Kidney capillary endothelial cell (primary cell): ENCODE data around the gene DNM3.

Source experiments
- DNase-seq: peaks from one replicate; pipeline ENCODE4 v3.0.0-alpha.2; 2018; ENCODE audit warnings: low spot score

Gene DNM3

DNA sequence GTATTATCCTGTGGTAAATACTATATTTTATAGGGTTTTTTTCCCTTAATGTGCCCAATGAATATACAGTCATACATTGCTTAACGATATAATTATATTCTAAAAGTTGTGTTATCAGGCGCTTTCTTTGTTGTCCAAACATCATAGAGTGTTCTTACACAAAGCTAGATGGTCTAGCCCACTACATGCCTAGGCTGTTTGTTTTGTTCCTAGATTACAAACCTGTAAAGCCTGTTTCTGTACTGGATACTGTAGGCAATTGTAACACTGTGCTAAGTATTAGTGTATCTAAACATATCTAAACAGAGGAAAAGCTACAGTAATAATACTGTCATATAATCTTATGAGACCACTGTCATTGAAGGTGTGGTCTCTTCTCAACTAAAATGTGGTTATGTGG is 336.6 kb downstream of the DNM3 start:
- DNase-seq, result no peak

DNA sequence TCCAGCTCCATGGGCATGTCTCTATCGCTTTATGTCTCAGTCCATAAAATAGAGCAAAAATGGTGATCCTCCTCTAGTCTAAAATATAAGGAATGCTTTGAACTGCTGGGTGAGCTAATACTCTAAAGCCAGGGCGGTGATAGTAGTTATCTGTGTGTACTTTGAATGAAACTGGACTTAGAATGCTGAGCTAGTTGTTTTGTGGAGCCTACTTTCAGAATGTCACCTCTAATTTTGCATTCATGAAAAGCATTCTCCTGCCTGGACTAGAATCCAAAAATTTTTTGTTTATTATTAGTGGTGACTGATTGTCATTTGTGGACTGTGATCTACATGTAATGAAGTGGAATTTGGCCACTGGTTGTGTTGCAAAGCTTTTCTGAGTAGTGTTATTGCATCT is 337.6 kb downstream of the DNM3 start:
- no peak for DNase-seq

DNA sequence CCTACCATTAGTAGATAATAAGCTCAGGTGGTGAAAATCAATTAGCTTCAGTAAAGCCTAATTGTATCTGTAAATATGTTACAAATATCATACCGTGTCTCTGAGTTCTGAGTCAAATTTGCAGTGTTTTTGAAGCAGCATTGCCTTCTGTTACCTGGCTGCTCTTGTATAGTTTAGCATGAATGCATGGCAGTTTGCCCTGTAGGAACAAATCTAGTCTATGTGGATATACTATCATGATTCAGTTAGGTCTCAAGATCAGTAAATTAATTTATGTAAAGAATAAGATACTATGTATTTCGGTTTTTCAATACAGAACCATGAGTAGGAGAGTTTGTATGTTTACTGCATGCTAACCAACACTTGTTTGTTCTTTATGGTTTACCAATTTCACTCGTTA is 338.6 kb downstream of the DNM3 start:
- no peak for DNase-seq

DNA sequence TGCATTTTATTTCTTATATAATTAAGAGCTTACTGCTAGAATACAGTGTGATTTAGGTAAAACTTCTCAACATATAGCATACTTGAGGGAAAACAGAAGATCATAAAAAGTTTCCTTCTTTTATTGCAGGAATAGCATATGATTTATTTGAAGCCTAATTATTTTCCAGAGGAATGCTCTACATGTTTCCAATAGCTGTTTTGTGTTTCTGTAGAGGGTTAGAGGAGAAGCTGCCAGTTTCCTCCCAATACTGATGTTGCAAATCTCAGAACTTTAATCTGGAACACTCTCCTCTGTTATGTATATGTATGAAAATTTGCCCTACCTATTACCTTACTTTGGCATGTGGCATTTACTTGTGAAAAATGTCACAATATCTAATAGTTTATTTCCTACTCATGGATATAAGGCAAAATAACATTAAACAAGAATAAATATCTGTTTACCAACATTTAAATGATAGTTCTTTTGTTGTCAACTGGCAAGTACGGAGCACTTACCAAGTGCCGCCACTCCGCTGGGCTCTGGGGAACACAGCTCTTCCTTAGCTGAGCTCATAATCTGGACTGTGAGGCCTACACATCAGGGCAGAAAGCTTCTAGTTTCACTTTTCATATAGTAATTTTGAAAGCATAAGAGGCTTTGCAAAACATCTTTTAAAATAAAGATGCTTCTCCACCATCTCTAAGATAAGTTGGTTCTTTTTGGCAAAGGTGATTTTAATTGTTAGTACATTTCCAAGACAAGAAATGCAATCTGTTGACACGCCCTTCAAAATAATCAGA is 339.4 kb downstream of the DNM3 start:
- peak; percentile 41 for DNase-seq

DNA sequence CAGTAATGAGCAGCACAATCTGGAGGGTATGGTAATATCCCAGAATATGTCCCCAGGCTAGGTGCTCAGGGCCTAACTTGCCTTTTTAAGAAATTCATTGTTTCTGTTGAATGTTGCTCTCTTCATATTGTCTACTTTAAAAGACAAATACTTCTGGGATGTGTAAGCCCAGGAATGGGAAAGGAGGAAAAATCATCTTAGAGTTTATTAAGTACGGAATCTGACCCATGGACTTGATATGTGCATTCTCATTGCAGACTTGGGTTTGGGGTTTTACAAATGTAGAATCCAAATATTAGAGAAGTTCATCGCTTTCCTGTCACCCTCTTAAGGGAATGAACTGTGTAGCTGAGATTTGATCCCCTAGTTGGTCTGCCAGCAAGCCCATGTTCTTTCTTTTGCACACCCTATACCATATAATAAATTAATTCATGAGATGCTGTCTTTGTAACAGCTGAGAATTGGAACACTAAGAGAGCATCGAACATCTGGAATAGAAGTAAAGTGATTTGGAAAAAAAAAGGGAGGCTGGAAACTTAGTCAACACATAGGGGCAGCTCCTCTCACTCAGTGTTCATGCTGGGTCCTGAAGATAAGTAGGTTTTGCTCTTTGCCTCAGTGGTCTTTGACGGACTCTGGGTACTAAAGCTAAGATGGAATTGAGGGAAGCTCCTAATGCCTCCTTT is 343.4 kb downstream of the DNM3 start:
- no peak for DNase-seq

DNA sequence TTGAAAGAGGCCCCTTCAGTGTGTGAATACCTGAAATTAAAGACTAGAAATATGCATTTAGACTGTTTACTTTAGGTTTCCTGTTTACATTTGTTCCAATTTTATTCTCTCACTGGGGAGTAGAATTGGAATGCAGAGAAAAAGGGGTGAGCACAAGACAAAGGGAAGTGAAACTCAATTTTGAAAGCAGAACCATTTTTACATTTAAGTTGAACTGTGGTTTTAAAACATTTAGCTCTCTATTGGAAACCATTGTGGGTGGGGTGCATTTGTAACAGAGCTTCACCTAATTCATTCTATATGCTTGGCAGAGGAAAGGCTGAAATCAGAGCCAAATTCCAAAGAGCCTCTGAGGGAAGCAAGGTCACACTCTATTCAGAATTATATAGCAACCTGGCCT is 343.9 kb downstream of the DNM3 start:
- no peak for DNase-seq

DNA sequence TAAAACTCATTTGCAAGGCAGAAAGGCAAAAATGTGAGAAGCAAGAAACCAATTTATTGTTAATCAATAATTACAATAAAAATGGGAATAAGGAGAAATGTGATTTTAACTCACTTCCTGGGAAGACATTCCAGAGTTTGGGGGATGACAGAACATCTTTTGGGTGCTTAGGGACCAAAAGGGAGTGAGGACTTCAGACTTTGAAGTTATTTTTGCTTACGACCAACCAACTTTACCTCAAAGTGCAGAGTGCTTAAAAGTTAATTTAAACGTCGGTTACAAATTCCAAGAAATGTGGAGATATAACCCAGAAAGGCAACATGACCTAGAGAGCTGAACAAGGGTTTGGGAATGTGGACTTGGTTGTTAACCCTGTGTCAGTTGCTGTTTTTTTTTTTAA is 344.7 kb downstream of the DNM3 start:
- no peak for DNase-seq

DNA sequence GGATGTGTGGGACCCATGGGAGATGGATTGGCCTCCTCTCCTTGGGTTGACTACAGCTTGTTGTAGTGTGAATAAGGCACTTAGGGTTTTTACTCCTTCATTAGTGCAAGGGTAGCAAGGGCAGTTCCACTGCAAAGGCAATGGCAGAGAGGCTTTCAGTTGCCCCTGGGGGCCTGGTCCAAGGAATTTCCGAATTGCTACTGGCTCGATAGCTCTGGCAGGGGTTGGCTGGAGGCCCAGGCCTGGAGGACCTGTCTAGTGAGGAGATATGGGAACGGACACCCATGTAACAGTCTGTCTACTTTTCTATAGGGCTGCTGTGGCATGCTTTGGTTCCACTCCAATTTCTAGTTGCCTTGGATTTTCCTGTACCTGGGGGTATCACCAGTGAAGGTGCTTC is 360.3 kb downstream of the DNM3 start:
- no peak for DNase-seq

DNA sequence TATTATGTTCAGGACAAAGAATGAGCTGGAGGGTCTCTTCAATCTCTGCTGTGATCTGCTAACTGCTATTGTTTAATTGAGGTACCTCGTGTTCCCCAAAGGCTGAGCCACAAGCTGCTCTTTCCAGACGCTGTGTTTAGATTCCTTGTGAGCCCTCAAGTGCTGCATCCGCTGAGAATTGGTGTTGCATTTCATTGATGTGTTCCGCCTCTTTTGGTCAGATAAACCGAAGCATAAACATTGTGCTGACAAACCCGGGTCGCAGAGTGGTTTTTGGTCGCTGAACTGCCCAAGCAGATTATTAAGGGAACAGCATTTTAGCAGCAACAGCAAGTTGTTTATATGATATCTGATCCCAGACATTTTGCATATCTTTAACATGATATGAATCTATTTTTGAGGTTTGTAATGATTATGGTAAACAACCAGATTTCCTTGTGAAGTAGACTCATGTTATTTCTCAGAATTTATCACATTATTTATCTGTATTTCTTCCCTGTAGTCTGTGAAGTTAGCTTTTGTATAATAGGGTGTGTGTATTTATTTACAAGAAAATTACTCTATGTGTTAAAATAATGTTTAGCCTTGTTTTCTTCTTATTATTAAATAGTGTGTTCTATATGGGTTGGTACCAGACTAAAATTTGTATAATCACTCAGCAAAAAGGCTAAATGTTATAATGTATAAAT is 362.0 kb downstream of the DNM3 start:
- DNase-seq, result no peak

DNA sequence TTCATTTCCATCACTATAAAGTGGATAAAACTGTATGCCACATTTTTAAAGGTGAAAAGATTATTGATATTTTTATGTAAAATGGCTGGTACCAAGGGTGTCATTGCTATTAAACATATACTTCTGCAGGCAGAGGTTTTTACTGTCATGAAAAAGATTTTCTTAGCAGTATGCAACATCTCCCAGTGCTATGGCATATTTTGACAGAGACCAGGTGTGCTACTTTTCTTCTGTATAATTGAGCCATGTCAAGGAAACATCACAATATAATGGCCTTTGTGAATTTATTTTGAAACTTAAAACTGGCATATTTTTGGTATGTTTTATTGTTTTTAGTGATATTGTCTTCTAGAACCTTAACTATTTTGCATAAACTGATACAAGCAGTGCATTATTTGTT is 362.6 kb downstream of the DNM3 start:
- DNase-seq, result no peak

DNA sequence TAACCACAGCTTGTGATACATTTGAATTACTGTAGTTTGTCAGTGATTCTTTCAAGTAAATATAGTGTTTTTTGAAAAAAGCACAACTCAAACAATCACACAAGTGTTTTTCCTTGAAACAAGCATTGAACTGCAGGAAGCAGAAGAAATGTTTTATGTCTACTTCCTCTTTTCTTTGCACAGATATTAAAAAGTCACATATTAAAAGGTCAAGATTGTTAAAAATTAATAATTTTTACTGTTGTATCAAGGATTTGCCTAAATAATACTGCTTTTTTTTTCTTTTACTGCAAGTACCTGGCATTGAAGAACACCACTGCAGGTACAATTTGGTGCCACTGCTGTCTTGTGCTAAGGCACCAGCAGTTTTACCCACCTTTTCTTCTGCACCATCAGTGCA is 365.0 kb downstream of the DNM3 start:
- DNase-seq, result no peak

DNA sequence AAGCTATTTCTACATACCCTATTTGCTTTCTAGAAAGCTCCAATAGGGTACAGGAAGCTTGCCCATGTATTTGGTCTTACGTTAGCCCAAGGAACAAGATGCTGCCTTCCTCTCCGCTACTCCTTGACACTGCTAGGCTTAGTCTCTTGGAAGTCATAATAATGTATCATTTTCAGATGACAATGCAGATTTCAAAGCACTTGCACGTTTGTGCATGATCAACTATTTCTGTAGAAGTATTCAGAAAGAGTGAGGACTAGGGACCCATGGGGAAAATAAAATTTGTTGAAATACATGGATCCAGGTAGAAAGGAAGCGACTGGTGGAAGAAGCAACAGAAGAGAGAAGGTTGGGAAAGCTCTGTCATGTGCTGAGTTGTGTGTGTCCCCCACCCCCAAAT is 367.3 kb downstream of the DNM3 start:
- no peak for DNase-seq

DNA sequence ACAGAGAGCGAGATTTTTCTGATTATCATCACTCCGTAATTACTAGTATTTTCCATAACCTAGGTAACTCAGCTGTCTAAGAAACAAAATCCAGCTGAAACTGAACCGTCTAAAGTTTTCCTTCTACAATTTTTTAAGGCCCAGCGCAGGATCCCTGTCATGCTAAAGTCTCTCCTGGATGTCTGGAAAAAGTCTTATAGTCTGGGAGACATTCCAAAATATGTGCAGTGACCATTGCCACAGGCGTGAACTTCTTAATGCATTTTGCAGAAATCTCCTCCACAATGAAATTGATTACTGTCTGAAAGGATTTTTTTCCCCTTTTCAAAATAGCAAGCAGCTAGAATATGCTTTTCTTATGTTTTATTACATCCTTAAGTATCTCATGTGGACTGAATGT is 369.9 kb downstream of the DNM3 start:
- DNase-seq, result no peak

DNA sequence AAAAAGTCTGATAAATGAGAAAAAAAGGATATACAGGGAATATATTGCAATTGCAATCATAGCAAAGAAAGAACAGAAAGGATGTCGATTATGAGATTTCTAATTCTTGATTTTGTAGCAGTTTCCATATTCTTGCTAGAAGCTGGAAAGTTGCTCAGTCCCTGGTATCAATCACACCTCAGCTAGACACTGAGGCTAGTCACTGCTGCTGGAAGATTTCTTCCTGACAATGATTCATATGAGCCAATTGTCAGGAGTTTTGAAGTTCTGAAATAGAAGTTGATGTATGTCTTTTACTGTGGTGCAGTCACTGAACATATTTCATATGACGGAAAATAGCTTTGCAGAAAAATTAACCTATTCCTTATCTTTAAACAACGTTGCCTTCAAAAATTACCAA is 370.8 kb downstream of the DNM3 start:
- DNase-seq, result peak; percentile 1

DNA sequence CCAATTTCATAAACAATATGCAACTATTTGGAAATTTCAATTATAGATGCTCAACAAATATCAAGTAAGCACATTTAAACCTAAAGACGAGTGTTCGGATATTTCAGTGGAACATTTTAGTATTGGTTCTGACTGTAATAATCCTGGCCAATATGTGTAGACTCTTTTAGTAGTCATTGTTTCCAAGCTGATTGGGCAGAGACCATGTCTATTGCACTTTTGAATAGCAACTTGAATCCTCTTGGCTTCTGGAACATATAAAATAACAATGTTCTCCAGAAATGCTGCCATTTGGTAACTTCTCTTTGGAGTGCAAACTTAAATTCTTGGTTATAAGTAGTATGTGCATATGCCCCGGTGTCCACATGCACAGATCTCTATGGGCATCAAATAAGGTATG is 373.7 kb downstream of the DNM3 start:
- no peak for DNase-seq

DNA sequence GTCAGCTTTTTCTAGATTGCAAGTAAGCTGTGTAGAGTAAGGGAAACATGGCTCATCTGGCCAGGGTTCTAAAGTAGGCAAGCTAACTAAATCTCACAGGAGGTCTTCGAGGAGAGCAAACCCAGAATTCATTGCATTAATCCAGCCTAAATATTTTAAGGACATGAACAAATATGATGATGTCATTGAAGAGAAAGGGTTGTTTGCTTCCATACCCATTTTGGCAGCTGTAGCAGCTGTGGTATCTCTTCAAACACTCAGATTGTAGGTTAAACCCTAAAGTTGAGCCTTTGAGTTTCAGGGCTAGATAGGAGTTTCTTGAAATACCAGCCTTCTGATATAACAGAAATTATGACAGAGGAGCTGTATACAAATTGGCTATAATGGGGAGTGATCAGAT is 378.7 kb downstream of the DNM3 start:
- no peak for DNase-seq

DNA sequence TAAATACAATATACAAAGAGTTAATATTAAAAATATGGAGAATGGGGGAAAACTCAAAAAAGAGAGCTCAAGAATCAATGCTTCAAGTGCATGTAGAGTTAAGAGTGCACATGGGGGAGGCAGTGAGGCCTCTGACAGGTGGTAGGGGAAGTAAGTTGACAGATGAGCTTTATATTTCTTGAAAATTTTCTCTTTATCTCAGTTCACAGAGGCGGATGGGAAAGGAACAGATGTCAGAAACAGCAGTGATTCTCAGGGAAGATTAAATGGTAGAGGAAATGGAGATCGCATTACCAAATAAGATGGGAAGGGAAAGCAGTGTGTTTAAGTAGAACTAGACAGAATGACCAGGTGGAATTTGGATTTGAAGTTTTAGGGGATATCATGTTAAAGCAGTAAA is 379.1 kb downstream of the DNM3 start:
- no peak for DNase-seq

DNA sequence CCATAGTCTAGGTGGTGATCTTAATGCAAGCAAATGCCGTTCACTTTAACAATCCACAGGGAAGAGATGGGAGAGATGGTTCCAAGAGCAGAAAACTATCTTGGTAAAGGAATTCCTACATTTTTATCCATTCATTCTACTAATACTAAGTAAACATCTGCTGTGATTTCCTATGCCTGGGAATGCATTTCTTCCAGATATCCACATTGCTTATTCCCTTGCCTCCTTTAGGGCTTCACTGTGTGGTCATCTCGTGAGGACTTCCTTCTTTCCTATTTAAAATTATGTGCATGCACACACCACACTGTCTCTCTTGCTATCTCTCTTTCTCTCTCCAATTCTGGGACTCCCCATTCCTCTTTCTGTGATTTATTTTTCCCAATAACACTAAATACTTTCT is 380.1 kb downstream of the DNM3 start:
- DNase-seq, result no peak

DNA sequence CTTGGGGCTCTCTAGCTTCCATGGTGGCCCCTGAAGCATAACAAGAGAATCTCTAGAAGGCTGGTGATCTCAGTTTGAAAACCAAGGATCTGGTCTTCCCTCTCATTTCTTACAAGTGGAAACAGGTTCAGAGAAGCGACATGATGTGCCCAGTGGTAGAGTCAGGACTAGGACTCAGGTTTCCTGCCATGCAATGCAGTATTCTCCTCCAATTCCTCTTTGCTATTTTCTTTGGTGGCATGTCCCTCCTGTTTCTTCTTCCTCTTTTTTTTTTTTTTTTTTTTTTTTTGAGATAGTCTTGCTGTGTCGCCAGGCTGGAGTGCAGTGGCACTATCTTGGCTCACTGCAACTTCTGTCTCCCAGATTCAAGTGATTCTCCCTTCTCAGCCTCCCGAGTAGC is 383.6 kb downstream of the DNM3 start:
- no peak for DNase-seq

DNA sequence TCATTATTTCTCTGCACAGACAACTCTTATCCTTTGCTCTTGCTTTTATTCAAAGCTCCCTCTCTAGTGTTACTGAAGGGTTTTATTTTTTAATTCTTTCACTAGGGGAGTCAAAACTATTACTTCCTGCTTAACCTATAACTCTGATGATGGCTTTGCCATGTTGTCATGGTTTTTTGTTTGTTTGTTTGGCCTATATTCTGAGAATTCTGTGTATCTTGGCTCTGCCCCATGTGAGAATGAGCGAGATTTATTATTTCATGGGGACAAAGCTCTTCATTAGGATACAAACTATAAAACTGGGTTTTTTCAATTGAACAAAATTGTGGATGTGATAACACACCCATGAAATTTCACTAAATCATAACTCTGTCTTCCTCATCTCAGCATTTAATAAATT is 388.6 kb downstream of the DNM3 start:
- DNase-seq, result no peak

DNA sequence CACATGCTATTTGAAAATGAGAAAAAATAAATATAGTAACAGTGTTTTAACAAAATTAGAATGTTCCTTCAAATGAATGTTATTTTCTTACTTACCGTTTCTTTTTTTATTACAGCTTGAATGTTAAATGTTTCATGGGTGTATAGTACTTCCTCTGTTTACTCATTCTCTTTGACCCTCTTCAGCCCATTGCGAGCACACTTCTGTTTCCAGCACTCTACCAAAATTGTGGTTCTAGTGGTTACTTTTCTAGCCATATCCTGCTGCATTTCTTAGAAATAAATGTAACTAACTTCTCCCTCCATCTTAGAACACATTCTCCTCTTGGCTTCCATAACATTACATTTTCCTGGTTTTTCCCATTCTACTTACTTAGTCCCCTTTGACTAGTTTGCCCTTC is 389.2 kb downstream of the DNM3 start:
- DNase-seq, result no peak

DNA sequence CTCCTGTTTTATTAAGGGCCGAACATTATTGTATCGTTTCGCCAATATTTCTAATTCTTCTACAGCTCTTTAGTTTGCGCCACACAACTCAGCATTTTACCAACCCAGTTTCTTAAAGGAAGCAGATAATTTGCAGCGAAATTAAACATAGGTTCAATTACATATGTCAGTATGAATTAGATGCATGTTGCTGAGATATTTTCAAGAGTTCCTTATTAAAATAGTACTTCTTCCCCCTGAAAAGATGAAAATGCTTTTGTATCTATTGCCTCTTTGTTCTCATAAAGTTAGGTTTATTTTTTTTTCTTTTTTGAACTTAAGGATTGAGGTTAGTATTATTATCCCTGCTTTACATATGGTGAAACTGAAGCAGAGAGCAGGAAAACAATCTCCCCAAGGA is 395.7 kb downstream of the DNM3 start:
- DNase-seq, result no peak

DNA sequence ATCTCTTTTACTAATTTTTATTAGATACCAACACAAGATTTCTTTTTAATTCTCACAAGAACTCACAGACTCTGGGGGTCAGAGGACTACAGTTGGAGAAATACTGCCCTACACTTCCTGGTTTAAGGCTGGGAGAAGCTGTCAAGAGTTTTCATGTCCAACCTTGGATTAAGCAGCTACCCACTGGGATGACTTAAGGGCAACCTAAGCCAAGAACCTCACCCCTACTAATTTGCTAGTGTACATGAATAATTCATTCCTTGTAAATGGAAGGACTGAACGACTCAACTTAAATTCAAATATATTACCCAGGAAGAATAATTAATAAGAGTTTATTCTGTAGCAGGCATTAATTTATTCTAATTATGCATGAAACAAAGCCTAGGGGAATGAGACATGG is 396.9 kb downstream of the DNM3 start:
- no peak for DNase-seq
